ENCODE results near the gene GALNT16.

DNA sequence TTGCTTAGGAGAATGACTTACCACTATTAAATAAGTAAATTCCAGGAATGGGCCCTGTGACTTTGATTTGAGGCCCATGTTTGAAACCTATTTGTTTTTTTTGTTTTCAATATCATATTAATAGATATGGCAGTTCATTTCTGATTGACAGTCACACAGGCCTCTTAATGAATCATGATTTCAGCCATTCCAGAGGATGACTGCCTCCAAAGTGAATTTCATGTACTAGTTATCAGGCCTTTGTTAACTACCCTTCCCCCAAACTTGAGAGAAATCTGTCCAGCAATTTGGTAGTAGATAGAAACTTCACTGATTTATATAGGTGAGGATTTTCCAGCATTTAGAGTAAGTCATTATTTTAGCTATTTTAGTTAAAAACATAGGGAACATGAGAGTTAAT, 25.9 kb upstream of the GALNT16 start:
- TF ChIP-seq, protein P1, sequence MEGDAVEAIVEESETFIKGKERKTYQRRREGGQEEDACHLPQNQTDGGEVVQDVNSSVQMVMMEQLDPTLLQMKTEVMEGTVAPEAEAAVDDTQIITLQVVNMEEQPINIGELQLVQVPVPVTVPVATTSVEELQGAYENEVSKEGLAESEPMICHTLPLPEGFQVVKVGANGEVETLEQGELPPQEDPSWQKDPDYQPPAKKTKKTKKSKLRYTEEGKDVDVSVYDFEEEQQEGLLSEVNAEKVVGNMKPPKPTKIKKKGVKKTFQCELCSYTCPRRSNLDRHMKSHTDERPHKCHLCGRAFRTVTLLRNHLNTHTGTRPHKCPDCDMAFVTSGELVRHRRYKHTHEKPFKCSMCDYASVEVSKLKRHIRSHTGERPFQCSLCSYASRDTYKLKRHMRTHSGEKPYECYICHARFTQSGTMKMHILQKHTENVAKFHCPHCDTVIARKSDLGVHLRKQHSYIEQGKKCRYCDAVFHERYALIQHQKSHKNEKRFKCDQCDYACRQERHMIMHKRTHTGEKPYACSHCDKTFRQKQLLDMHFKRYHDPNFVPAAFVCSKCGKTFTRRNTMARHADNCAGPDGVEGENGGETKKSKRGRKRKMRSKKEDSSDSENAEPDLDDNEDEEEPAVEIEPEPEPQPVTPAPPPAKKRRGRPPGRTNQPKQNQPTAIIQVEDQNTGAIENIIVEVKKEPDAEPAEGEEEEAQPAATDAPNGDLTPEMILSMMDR (IDR thresholded peaks at IDR 0.05), result no peak
- TF ChIP-seq POLR2A (IDR thresholded peaks at IDR 0.05), result no peak
